NT2/D1 (cell line): ENCODE results near the gene TMPRSS4.

Experiments
- SUZ12 ChIP-seq: IDR thresholded peaks from 2 replicates; pipeline ENCODE4 v1.6.1; 2011; ENCODE audit not compliant: insufficient read length, insufficient read depth; ENCODE audit errors: extremely low read depth
- YY1 ChIP-seq: IDR thresholded peaks from 2 replicates; pipeline ENCODE4 v1.6.1; 2011; ENCODE audit not compliant: insufficient read length, insufficient read depth
- ZNF274 ChIP-seq: IDR thresholded peaks from 2 replicates; pipeline ENCODE4 v1.6.1; 2011; ENCODE audit warnings: mild to moderate bottlenecking, low read depth, low read length

DNA sequence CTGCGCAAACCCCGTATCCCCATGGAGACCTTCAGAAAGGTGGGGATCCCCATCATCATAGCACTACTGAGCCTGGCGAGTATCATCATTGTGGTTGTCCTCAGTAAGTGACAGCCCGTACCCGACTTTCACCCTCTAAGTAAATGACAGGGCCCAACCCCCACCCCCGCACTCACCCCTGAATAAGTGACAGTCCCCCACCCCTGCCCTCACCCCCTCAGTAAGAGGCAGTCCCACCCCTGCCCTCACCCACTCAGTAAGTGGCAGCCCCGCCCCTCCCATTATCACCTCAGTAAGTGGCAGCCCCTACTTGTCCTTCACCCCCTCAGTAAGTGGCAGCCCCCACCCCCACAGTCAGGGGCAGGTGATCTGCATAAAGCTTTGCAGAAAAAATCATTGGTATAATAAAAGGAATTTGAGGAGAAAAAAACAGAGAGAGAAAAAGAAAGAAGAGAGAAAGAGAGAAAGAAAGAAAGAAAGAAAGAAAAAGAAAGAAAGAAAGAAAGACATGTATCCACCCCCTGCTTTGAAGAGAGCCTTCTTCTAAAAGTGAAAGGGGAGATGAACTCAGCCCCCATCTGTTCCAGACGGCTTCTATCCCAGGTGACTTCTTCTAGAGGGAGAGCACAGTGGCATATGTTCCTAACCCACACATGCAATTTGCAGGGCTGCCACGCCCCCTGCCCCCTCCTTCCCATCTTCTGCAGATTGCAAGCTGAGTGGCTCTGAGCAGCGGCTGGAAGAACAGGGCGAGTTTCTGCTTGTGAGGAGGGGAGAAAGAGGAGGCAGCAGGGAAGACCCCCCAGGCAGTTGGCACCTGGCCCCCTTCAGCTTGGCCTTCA, 22.3 kb downstream of the TMPRSS4 start:
- TF ChIP-seq YY1 (no peak), ZNF274 (no peak), SUZ12 (no peak)
